Adipocyte (in vitro differentiated cells): ENCODE measurements around the gene EFNA3.

Source experiments
- DNase-seq: peaks from one replicate; pipeline ENCODE4 v3.0.0-alpha.2; 2015; ENCODE audit warnings: low read depth
- H3K27me3 ChIP-seq: replicated peaks from 2 replicates; pipeline ENCODE4 v1.7.0; 2013; ENCODE audit warnings: mild to moderate bottlenecking, low read length, moderate library complexity; ENCODE audit not compliant: control insufficient read depth, insufficient read depth
- H3K36me3 ChIP-seq: 2 replicates; pipeline ENCODE4 v1.7.0; 2013; ENCODE audit warnings: low read length, mild to moderate bottlenecking, moderate library complexity; ENCODE audit not compliant: control insufficient read depth, insufficient read depth, severe bottlenecking
- H3K4me1 ChIP-seq: 2 replicates; pipeline ENCODE4 v1.7.0; 2013; ENCODE audit warnings: mild to moderate bottlenecking, low read length, moderate library complexity; ENCODE audit not compliant: control insufficient read depth, insufficient read depth
- H3K4me3 ChIP-seq: 2 replicates; pipeline ENCODE4 v1.7.0; 2013; ENCODE audit warnings: mild to moderate bottlenecking, low read length, moderate library complexity
- H3K9ac ChIP-seq: 2 replicates; pipeline ENCODE4 v1.7.0; 2013; ENCODE audit warnings: mild to moderate bottlenecking, low read length, moderate library complexity
- H3K9me3 ChIP-seq: 2 replicates; pipeline ENCODE4 v1.7.0; 2013; ENCODE audit warnings: mild to moderate bottlenecking, low read length, moderate library complexity; ENCODE audit not compliant: control insufficient read depth

Gene EFNA3

DNA sequence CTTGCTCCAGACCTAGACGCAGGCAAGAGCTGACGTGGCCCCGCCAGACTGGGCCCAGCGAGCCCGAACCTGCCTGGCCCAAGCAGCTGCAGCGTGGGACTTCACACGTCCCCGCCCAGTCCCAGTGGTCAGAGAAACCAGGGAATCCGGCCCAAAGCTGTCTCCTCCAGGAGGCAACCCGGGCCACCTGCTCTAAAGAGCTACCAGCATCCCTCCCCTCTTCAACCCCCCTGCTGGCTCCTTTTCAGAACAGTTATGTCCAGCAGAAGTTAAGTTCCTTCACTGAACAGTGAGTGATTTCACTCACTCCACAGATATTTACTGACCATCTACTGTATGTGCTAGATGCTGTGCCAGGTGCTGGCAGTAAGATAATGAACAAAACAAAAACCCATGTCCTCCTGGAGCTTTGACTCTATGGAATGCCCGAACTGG lies 46.9 kb downstream of the EFNA3 start:
- peaks cover 50% of the 10 kb centered on the region for H3K27me3 ChIP-seq
- no peak overlapping the region for H3K4me3 ChIP-seq
- peaks cover 39% of the 10 kb centered on the region for H3K4me1 ChIP-seq
- no peak overlapping the region for H3K9ac ChIP-seq
- no peaks in the 10 kb centered on the region for H3K36me3 ChIP-seq
- DNase-seq, result no peak
- no peaks in the 10 kb centered on the region for H3K9me3 ChIP-seq

GRCh38 chr1:155125946-155126555 lies 47.4 kb downstream of the EFNA3 start:
- H3K4me3 ChIP-seq, result peak overlapping the region; percentile 81
- H3K4me1 ChIP-seq, result peaks cover 39% of the 10 kb centered on the region
- H3K36me3 ChIP-seq, result peaks cover 2% of the 10 kb centered on the region
- H3K9ac ChIP-seq, result no peak overlapping the region
- H3K9me3 ChIP-seq, result no peaks in the 10 kb centered on the region
- peak; percentile 28 for DNase-seq
- peaks cover 46% of the 10 kb centered on the region for H3K27me3 ChIP-seq

- Histone ChIP-seq H3K9ac (peak overlapping the region; percentile 33), H3K4me3 (peak overlapping the region; percentile 81), H3K4me1 (peaks cover 39% of the 10 kb centered on the region), H3K9me3 (no peaks in the 10 kb centered on the region), H3K36me3 (peaks cover 8% of the 10 kb centered on the region), H3K27me3 (peaks cover 42% of the 10 kb centered on the region)
- peak; percentile 54 for DNase-seq
Measured at GRCh38 chr1:155126556-155127104, 48.0 kb downstream of the EFNA3 start.

- H3K9ac ChIP-seq, result peak within 1 kb of the TSS; percentile 87
- peaks cover 40% of the 10 kb centered on the region for H3K27me3 ChIP-seq
- peaks cover 8% of the 10 kb centered on the region for H3K36me3 ChIP-seq
- peak; percentile 76 for DNase-seq
- no peaks in the 10 kb centered on the region for H3K9me3 ChIP-seq
- H3K4me3 ChIP-seq, result peak within 1 kb of the TSS; percentile 81
- H3K4me1 ChIP-seq, result peaks cover 39% of the 10 kb centered on the region
Measured at GRCh38 chr1:155127105-155127966, 48.7 kb downstream of the EFNA3 start, which contains the start of gene EFNA1. Gene EFNA1, plus strand, starts transcription at chr1:155127876. Its CDS starts 102 bp downstream, at chr1:155127978.

GRCh38 chr1:155127967-155128754 lies 49.5 kb downstream of the EFNA3 start:
- H3K9me3 ChIP-seq, result no peaks in the 10 kb centered on the region
- DNase-seq, result no peak
- H3K4me1 ChIP-seq, result peaks cover 39% of the 10 kb centered on the region
- peaks cover 38% of the 10 kb centered on the region for H3K27me3 ChIP-seq
- H3K9ac ChIP-seq, result peak overlapping the region; percentile 87
- H3K36me3 ChIP-seq, result peaks cover 8% of the 10 kb centered on the region
- peak overlapping the region; percentile 81 for H3K4me3 ChIP-seq

- Histone ChIP-seq H3K9me3 (no peaks in the 10 kb centered on the region), H3K4me3 (peak overlapping the region; percentile 81), H3K36me3 (peaks cover 13% of the 10 kb centered on the region), H3K4me1 (peaks cover 39% of the 10 kb centered on the region), H3K27me3 (peaks cover 34% of the 10 kb centered on the region), H3K9ac (peak overlapping the region; percentile 87)
- no peak for DNase-seq
Measured at GRCh38 chr1:155128755-155129473, 50.3 kb downstream of the EFNA3 start.

DNA sequence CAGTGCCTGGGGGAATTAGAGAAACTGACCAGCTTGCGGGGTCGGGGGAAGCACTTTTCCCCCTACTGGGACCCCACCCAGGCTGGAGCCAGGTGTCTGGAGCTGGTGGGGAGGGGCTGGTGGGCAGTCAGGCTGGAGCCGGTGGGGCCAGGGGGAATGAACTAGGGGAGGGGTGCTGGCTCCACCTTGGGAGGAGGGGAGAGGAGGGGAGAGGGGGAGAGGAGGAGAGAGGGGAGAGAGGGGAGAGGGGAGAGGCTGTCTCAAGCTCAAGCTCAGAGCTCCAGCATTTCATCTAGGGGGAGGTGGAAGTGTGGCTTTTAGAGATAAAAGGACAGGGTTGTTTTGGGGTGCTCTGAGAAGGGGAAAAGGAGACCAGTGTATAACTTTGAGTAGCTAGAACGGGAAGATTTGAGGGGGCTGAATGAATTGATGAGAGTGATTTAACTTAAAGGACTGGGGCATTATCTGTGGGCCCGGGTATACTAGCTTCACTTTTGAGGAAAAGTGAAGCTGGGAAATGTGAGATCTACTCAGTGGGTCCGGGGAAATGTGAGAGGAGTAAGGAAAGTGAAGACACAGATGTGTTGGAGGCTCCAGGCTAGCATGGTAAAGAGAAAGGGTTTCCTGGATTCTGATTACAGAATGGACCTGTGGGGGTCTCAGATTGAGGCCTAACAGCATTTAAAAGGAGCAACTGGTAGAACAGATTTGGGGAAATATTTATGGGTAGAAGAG lies 51.8 kb downstream of the EFNA3 start:
- H3K9me3 ChIP-seq, result no peaks in the 10 kb centered on the region
- peaks cover 13% of the 10 kb centered on the region for H3K36me3 ChIP-seq
- no peak overlapping the region for H3K9ac ChIP-seq
- peak overlapping the region; percentile 81 for H3K4me3 ChIP-seq
- peaks cover 24% of the 10 kb centered on the region for H3K27me3 ChIP-seq
- DNase-seq, result no peak
- peaks cover 50% of the 10 kb centered on the region for H3K4me1 ChIP-seq

DNA sequence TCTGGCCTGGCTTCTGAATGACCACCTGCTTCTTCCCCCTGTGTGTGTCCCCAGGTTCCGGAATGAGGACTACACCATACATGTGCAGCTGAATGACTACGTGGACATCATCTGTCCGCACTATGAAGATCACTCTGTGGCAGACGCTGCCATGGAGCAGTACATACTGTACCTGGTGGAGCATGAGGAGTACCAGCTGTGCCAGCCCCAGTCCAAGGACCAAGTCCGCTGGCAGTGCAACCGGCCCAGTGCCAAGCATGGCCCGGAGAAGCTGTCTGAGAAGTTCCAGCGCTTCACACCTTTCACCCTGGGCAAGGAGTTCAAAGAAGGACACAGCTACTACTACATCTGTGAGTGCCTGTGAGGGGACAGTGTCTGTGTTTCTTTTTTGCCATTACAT lies 52.6 kb downstream of the EFNA3 start:
- no peak overlapping the region for H3K4me3 ChIP-seq
- H3K4me1 ChIP-seq, result peaks cover 45% of the 10 kb centered on the region
- H3K36me3 ChIP-seq, result peaks cover 13% of the 10 kb centered on the region
- no peak for DNase-seq
- no peak overlapping the region for H3K9ac ChIP-seq
- H3K27me3 ChIP-seq, result peaks cover 19% of the 10 kb centered on the region
- H3K9me3 ChIP-seq, result no peaks in the 10 kb centered on the region

- Histone ChIP-seq H3K9me3 (no peaks in the 10 kb centered on the region), H3K9ac (no peak overlapping the region), H3K27me3 (peaks cover 19% of the 10 kb centered on the region), H3K4me1 (peaks cover 42% of the 10 kb centered on the region), H3K36me3 (peaks cover 13% of the 10 kb centered on the region), H3K4me3 (no peak overlapping the region)
- DNase-seq, result no peak
Measured at GRCh38 chr1:155131856-155132255, 53.2 kb downstream of the EFNA3 start.

DNA sequence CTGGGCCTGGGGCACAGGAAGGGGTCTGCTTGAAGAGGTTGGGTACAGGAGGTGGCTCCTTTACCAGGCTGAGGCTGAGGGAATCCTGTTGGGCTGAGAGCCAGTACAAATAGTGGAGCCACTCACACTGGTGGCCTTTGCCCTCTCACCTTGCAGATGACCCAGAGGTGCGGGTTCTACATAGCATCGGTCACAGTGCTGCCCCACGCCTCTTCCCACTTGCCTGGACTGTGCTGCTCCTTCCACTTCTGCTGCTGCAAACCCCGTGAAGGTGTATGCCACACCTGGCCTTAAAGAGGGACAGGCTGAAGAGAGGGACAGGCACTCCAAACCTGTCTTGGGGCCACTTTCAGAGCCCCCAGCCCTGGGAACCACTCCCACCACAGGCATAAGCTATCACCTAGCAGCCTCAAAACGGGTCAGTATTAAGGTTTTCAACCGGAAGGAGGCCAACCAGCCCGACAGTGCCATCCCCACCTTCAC lies 55.2 kb downstream of the EFNA3 start:
- no peak overlapping the region for H3K4me3 ChIP-seq
- peaks cover 22% of the 10 kb centered on the region for H3K36me3 ChIP-seq
- DNase-seq, result no peak
- no peak overlapping the region for H3K9ac ChIP-seq
- H3K9me3 ChIP-seq, result no peaks in the 10 kb centered on the region
- peaks cover 35% of the 10 kb centered on the region for H3K4me1 ChIP-seq
- peaks cover 11% of the 10 kb centered on the region for H3K27me3 ChIP-seq
